Pons (tissue), 1 donor: ENCODE measurements around the gene C5AR1.
"Not testable (repeated sequence)": the region's sequence is repeated elsewhere in the genome, so short reads cannot be mapped to it uniquely, and the experiment has no call there.

Experiments used
- DNase-seq: peaks from one replicate; pipeline ENCODE4 v3.0.0-alpha.2; 2016; ENCODE audit warnings: low spot score

Gene C5AR1

GRCh38 chr19:47284324-47284899 is 25.2 kb upstream of the C5AR1 start:
- DNase-seq = peak; percentile 52

GRCh38 chr19:47296036-47296435 is 13.6 kb upstream of the C5AR1 start:
- DNase-seq = peak; percentile 82

DNA sequence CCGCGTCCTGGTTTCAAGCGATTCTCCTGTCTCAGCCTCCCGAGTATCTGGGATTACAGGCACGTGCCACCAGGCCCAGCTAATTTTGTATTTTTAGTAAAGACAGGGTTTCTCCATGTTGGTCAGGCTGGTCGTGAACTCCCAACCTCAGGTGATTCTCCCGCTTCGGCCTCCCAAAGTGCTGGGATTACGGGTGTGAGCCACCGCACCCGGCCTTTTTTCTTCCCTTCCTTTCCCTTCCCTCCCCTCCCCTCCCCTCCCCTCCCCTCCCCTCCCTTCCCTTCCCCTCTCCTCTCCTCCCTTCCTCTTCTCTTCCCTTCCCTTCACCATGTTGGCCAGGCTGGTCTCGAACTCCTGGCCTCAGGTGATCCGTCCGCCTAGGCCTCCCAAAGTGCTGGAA is 8.8 kb upstream of the C5AR1 start:
- not testable (repeated sequence) for DNase-seq

GRCh38 chr19:47302249-47302648 is 7.4 kb upstream of the C5AR1 start:
- DNase-seq = no peak

DNA sequence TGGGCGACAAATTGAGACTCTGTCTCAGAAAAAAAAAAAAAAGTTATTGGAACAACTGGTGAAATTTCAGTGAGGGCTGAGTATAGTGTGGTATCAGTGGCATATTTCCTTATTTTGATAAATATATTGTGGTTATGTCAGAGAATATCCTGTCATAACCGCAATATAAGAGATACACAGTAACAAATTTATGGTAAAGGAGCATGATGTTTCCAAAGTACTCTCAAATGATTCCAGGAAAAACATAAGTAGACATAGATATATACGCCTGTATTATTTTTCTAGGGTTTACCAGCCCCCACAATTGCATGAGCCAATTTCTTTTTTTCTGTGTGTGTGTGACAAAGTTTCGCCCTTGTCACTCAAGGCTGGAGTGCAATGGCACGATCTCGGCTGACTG is 5.7 kb upstream of the C5AR1 start:
- DNase-seq = no peak

DNA sequence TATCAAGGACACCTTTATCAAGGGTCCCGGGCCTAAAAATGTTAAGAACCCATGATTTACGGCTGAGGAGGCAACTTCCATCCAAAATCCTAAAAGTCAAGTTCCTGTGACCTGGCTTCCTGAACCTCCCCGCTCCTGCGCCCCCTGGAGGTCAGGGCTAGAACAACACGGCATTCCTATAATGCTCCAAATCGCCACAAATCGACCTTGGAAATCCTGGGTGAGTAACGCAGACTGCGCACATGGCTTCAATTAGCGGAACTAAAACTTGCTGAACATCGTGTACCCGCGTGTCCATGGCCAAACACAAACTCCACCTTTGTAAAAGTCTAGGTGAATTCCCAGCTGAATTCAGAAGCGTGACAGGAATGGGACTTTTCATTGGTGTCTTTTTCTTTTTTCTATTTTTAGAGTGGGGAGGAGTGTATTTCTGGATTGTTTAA is 4.3 kb upstream of the C5AR1 start:
- peak; percentile 15 for DNase-seq

DNA sequence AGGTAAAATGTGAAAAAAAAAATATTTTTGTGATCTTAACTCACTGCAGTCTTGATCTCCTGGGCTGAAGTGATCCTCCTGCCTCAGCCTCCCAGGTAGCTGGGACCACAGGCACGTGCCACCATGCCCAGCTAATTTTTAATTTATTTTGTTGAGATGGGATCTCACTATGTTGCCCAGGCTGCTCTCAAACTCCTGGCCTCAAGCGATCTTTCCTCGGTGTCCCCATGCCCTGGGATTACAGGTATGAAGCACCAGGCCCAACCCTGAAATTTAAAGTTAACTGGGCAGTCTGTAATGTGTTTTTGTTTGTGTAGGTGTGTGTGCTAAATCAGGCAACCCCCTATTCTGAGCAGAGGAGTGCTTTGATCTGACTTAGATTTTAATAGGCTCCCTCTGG is 3.4 kb upstream of the C5AR1 start:
- no peak for DNase-seq

GRCh38 chr19:47309038-47309437 is 623 bp upstream of the C5AR1 start:
- no peak for DNase-seq

DNA sequence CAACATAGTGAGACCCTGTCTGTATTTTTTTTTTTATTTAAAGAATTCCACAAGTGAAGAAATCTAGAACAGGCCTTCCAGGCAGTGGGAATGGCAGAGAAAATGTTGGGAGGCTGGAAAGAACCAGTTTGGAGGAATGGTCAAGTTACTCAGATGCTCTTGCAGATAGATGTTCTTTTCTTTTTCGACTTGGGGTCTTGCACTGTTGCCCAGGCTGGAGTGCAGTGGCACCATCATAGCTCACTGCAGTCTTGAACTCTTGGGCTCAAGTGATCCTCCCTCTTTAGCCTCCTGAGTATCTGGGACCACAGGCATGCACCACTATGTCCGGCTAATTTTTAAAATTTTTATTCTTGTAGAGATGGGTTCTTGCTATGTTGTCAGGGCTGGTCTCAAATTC is 662 bp downstream of the C5AR1 start:
- no peak for DNase-seq

DNA sequence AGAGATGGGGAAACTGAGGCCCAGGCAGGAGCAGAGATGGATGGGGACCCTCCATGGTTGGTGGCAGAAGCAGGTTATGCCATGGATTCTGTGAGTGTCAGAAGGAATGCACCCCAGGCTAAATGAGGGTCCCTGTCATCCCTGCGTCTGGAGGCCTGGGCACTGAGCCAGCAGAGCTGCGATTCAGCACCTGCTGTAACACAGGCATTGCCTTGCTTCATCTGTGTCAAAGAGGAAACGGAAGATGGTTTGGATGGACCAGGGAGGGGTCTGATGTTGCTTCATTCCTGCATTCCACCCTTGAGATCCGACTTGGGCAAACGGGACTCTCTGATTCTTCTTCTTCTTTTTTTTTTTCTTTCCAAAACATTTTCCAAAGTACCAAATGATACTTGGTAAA is 1.2 kb downstream of the C5AR1 start:
- DNase-seq = peak; percentile 22

DNA sequence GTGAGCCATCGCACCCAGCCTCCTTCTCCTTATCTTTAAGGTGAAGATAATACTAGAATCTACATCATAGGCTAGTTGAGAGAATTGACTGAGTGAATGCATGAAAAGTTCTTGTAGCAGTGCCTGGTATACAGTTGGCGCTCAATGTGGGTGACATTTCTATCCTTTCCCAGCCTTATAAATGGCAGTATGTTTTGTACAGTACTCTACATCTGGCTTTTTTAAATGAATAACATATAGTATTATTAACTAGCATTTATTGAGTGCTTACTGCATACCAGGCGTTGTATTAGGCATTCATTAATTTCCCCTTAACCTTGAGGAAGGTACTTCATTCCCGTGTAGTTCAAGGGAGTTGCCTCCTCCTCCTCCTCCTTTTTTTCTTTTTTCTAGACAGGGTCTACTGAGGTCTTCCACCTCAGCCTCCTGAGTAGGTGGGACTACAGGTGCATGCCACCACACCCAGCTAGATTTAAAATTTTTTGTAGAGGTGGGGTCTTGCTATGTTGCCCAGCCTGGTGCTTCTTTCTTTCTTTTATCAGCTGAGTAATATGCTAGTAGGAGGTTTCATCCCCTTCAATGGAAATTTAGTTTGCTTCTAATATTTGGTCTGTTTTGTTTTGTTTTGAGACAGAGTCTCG is 2.8 kb downstream of the C5AR1 start:
- DNase-seq = no peak

- no peak for DNase-seq
These were observed 4.2 kb downstream of the C5AR1 start for GRCh38 chr19:47313754-47314295.

DNA sequence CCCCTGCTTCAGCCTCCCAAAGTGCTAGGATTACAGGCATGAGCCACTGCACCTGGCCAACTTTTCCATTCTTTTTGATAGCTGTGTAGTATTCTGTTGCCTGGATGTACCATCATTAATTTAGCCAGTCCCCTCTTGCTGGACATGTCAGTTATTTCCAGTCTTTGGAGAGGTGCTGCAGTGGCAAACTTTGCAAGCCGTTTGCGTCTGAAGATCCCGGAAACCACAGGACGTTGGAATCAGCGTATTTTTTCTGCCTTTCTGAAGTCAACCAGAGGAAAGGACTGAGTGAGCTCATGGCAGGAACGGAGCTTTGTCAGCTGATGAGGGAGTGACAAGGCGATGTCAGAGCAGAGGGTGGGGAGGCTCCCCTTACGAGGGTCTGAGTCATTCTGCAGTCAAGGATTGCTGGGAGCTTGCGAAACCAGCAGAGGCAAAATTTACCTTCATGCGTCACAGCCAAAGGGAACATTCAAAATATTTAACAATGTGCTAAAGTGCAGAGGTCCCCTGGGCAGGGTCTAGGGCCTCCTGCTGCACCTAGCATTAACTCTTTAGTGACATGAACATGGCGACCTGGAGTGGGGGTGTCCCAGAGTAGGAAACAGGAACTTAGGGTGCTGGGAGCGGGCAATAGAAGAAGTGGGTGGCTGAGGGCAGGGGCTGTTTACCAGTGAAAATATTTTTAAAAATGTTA is 5.6 kb downstream of the C5AR1 start:
- DNase-seq = peak; percentile 82

DNA sequence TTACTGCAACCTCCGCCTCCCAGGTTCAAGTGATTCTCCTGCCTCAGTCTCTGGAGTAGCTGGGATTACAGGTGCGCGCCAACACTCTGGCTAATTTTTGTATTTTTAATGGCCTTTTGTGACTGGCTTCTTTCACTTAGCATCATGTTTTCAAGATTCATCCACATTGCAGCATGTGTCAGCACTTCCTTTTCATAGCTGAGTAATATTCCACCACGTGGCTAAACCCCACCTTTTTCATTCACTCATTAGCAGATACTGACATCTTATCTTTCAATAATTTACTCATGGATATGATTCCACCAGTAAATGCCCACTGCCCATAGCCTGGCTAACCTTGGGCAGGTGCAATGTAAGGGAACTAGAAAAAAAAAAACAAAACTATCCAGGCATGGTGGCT is 6.9 kb downstream of the C5AR1 start:
- DNase-seq = no peak

- DNase-seq = no peak
These were observed 10.5 kb downstream of the C5AR1 start for GRCh38 chr19:47319923-47320871.

- DNase-seq = no peak
These were observed 12.0 kb downstream of the C5AR1 start for GRCh38 chr19:47321630-47322029.

DNA sequence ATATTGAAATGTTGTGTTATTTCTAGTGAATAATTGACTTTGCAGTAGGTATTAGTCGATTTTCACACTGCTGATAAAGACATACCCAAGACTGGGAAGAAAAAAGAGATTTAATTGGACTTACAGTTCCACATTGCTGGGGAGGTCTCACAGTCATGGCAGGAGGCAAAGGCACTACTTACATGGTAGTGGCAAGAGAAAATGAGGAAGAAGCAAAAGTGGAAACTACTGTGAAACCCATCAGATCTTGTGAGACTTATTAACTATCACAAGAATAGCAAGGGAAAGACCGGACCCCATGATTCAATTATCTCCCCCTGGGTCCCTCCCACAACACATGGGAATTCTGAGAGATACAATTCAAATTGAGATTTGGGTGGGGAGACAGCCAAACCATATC is 12.4 kb downstream of the C5AR1 start:
- DNase-seq = peak; percentile 51

- no peak for DNase-seq
These were observed 13.7 kb downstream of the C5AR1 start for GRCh38 chr19:47323409-47323808.

DNA sequence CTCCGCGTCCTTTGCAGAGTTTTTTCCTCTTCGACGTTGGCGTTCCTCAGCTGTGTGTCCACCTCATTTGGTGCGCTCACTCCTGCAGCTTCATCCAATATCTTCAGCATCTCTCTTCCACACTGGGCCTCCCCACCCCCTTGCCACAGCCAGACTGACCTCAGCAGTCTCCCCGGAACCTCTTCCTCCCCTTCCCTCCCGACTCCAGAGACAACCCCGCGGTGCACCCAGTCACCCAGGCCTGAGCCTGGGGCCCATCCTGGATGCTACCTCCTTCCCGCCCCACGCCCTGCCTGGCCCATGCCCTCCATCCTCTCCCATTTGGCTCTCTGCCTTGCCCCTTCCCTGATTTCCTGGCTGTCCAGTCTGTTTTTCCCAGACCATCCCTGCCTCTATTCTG is 14.2 kb downstream of the C5AR1 start:
- no peak for DNase-seq

DNA sequence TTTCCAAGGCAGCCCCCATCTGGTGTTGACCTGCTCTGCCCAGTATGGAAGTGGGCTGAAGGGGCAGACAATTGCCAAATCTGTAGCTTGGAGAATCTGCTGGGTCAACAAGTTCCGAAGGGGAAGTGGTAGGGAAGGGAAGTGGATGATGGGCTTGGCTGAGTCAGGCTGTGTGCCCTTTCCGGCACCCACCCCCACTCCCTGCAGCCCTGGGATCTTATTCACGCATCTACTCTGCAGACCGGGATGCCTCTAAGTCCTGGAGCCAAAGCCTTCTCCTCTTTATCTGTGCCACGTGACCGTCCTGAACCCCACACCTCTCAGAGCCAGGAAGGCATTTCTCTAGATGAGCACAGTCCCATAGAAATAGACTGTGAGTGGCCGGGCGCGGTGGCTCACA is 14.8 kb downstream of the C5AR1 start:
- peak; percentile 76 for DNase-seq

- DNase-seq = peak; percentile 84
These were observed 20.8 kb downstream of the C5AR1 start for GRCh38 chr19:47330466-47330869.

DNA sequence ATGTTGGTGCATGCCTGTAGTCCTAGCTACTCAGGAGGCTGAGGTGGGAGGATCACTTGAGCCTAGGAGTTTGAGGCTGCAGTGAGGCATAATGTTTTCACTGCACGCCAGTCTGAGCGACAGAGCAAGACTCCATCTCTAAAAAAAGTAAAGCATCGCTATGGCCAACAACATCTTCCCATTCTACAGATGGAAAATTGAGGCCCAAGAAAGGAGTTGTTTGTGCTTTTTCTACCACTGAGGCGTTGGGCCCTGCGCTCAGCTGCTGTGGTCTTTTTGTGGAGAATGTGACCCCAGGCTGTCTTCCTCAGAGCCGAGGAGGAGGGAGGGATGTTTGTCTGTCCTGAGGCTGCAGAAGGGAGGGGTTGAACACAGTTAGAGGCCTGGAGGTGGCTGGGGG is 21.8 kb downstream of the C5AR1 start:
- DNase-seq = no peak
